Natural killer cell (primary cell): ENCODE results near the gene UBE2U. TPM values are rescaled to one million over a fixed set of nuclear protein-coding genes. Genes with fewer than 3 reads are reported as not detected.

ENCODE experiments used
- ATAC-seq, 3 donors: fragments of 150-1000 bp in 2 of 3; fragments of 200-7000 bp in 1 of 3; cut with Tn5 transposase; 1 replicate in 1 of 3; 2 replicates in 2 of 3; pipeline ENCODE4 v1.10.0; 2021; ENCODE audit warnings: mild to moderate bottlenecking in 2 of 3, moderate library complexity in 2 of 3
- DNase-seq, 2 donors: peaks; one replicate each; pipeline versions ENCODE4 v3.0.0 to v3.0.0-alpha.2; 2013 to 2021; ENCODE audit warnings: mixed read lengths in 1 of 2
- H3K27ac ChIP-seq: one replicate; pipeline ENCODE4 v1.5.1; 2013; ENCODE audit warnings: mild to moderate bottlenecking, low read length
- H3K27me3 ChIP-seq: one replicate; pipeline ENCODE4 v1.6.1; 2013; ENCODE audit warnings: low read length; ENCODE audit not compliant: control insufficient read depth, insufficient read depth
- H3K36me3 ChIP-seq: one replicate; pipeline ENCODE4 v1.6.1; 2013; ENCODE audit warnings: low read length; ENCODE audit not compliant: control insufficient read depth, insufficient read depth
- H3K4me1 ChIP-seq: one replicate; pipeline ENCODE4 v1.6.1; 2013; ENCODE audit warnings: low read length; ENCODE audit not compliant: control insufficient read depth, insufficient read depth
- H3K4me3 ChIP-seq: one replicate; pipeline ENCODE4 v1.5.1; 2013; ENCODE audit warnings: low read length
- H3K9me3 ChIP-seq: one replicate; pipeline ENCODE4 v1.6.1; 2013; ENCODE audit warnings: low read length; ENCODE audit not compliant: control insufficient read depth, insufficient read depth
- H3K27ac Mint-ChIP-seq, 2 donors: one replicate each; pipeline ENCODE4 v1.8.0; 2022; ENCODE audit warnings: mild to moderate bottlenecking in 2 of 2, mixed read lengths in 2 of 2, moderate library complexity in 1 of 2
- H3K27me3 Mint-ChIP-seq, 2 donors: one replicate each; pipeline ENCODE4 v1.8.0; 2022; ENCODE audit warnings: low read depth in 2 of 2, mixed read lengths in 2 of 2
- H3K36me3 Mint-ChIP-seq: one replicate; pipeline ENCODE4 v1.8.0; 2022; ENCODE audit warnings: mixed read lengths
- H3K4me1 Mint-ChIP-seq, 2 donors: one replicate each; pipeline ENCODE4 v1.8.0; 2022; ENCODE audit warnings: mixed read lengths in 2 of 2
- H3K4me3 Mint-ChIP-seq: one replicate; pipeline ENCODE4 v1.8.0; 2022; ENCODE audit warnings: mild to moderate bottlenecking, moderate library complexity, mixed read lengths
- H3K9me3 Mint-ChIP-seq, 2 donors: one replicate each; pipeline ENCODE4 v1.8.0; 2022; ENCODE audit warnings: mixed read lengths in 2 of 2
- WGBS: methylation state at CpG from one replicate; pipeline ENCODE4 v1.1.7; 2013; ENCODE audit warnings: missing lambda C conversion rate; ENCODE audit not compliant: insufficient coverage; 5-methylcytosine and 5-hydroxymethylcytosine counted together
- intact Hi-C: fragments of 100-400 bp; cut with micrococcal nuclease; formaldehyde crosslinking; loops from one replicate; pipeline ENCODE4 v1.14.2; 2022
- total RNA-seq, 4 donors: library from RNA; stranded (reverse); fragments of 120-200 nt in 1 of 4; gene quantifications; one replicate each; pipeline versions ENCODE4 v1.2.3 to v1.2.4, GENCODE V29; 2013 to 2022
- TF ChIP-seq, protein P1 (sequence below): fragments of 200-600 bp; IDR thresholded peaks from one replicate; pipeline ENCODE4 v1.8.0; 2022; ENCODE audit warnings: antibody characterized with exemption

UBE2U gene
- total RNA-seq, 3 donors from 2014 or later (not counting 1 experiment from before 2014, with no cell fraction given), result not detected

DNA sequence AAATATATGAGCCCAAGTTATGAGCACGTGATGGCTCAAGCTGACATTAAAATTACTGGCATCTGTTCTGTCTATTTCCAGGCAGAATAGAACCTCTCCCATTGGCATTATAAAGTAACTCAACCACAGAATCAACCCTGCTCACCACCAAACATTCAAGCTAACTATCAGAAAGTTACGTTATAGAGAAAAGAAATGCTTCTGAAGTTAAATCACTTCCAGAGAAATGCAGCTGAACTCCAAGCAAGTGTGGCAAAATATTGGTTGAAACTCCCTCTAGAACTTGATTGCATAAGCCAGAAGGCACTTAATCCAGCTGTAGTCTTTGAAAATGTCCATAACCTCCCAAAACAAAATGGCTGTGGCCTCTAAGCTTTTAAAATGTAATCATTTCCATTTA, 36.2 kb upstream of the UBE2U start:
- Histone ChIP-seq H3K27me3 (no peaks in the 10 kb centered on the region), H3K4me3 (no peak overlapping the region), H3K27ac (no peak overlapping the region), H3K36me3 (no peaks in the 10 kb centered on the region), H3K9me3 (no peaks in the 10 kb centered on the region), H3K4me1 (no peaks in the 10 kb centered on the region)
- no peak for ATAC-seq
- H3K4me1 Mint-ChIP-seq, result no peaks in the 10 kb centered on the region
- H3K4me3 Mint-ChIP-seq, result no peak overlapping the region
- no peaks in the 10 kb centered on the region for H3K9me3 Mint-ChIP-seq
- no peak for DNase-seq
- H3K36me3 Mint-ChIP-seq, result no peaks in the 10 kb centered on the region
- WGBS, result 67% methylated on average over 2 of the region's 2 CpGs
- intact Hi-C loops, result no loop called here
- TF ChIP-seq, protein P1, sequence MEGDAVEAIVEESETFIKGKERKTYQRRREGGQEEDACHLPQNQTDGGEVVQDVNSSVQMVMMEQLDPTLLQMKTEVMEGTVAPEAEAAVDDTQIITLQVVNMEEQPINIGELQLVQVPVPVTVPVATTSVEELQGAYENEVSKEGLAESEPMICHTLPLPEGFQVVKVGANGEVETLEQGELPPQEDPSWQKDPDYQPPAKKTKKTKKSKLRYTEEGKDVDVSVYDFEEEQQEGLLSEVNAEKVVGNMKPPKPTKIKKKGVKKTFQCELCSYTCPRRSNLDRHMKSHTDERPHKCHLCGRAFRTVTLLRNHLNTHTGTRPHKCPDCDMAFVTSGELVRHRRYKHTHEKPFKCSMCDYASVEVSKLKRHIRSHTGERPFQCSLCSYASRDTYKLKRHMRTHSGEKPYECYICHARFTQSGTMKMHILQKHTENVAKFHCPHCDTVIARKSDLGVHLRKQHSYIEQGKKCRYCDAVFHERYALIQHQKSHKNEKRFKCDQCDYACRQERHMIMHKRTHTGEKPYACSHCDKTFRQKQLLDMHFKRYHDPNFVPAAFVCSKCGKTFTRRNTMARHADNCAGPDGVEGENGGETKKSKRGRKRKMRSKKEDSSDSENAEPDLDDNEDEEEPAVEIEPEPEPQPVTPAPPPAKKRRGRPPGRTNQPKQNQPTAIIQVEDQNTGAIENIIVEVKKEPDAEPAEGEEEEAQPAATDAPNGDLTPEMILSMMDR, result no peak
- peaks cover 7 to 20% of the 10 kb centered on the region in 2 donors for H3K27me3 Mint-ChIP-seq
- no peak overlapping the region for H3K27ac Mint-ChIP-seq

DNA sequence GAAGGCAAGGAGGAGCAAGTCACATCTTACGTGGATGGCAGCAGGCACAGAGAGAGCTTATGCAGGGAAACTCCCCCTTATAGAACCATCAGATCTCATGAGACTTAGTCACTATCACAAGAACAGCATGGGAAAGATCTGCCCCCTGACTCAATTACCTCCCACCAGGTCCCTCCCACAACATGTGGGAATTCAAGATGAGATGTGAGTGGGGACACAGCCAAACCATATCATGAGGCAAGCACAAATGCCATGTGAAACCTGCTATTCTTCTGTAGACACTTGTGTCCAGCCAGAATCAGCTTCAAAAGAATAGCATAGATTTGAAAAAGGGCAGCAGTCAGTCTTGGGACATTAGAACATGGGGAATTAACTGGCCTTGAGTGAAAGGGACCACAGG, 32.2 kb upstream of the UBE2U start:
- no peaks in the 10 kb centered on the region for H3K9me3 ChIP-seq
- H3K27me3 Mint-ChIP-seq, result peaks cover 11 to 22% of the 10 kb centered on the region in 2 donors
- no peaks in the 10 kb centered on the region for H3K4me1 ChIP-seq
- H3K4me1 Mint-ChIP-seq, result no peaks in the 10 kb centered on the region
- H3K36me3 Mint-ChIP-seq, result no peaks in the 10 kb centered on the region
- H3K27ac ChIP-seq, result no peak overlapping the region
- intact Hi-C loops, result no loop called here
- no peak overlapping the region for H3K4me3 Mint-ChIP-seq
- ATAC-seq (no peak), DNase-seq (no peak)
- H3K36me3 ChIP-seq, result no peaks in the 10 kb centered on the region
- H3K9me3 Mint-ChIP-seq, result no peaks in the 10 kb centered on the region
- WGBS, result 81% methylated on average over 1 of the region's 1 CpG
- no peaks in the 10 kb centered on the region for H3K27me3 ChIP-seq
- TF ChIP-seq, protein P1, result no peak
- no peak overlapping the region for H3K27ac Mint-ChIP-seq
- H3K4me3 ChIP-seq, result no peak overlapping the region

DNA sequence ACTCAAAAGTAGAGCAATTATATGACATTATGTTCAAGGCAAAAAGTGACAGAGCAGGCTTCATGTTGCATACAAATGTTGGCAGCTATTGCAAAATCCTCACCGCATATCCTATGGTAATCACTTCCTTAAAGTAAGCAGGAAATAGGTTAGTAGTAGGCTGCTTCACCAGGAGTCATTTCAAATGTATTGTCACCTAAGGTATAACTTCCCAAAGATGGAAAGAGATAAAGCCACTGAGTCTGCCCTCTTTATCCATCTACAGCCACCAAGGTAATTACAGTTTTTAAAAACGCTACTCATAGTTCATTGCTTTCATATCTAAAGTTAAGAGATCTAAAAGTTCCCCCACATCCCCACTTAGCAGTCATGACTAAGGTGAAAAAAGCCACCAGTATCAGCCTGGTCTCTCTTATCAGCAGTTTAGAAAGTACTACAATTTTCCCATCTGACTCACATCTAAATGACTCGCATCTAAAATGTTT, 31.6 kb upstream of the UBE2U start:
- H3K4me3 ChIP-seq, result no peak overlapping the region
- Mint-ChIP-seq H3K36me3 (no peaks in the 10 kb centered on the region), H3K4me3 (no peak overlapping the region), H3K27ac (no peak overlapping the region), H3K9me3 (no peaks in the 10 kb centered on the region), H3K27me3 (peaks cover 14 to 22% of the 10 kb centered on the region in 2 donors), H3K4me1 (no peaks in the 10 kb centered on the region)
- DNase-seq, result no peak
- H3K9me3 ChIP-seq, result no peaks in the 10 kb centered on the region
- intact Hi-C loops, result no loop called here
- no peaks in the 10 kb centered on the region for H3K27me3 ChIP-seq
- 20% methylated on average over 3 of the region's 3 CpGs for WGBS
- no peak overlapping the region for H3K27ac ChIP-seq
- peak in 1 of 3 donors; percentile 60 for ATAC-seq
- TF ChIP-seq, protein P1, result no peak
- H3K36me3 ChIP-seq, result no peaks in the 10 kb centered on the region
- no peaks in the 10 kb centered on the region for H3K4me1 ChIP-seq

DNA sequence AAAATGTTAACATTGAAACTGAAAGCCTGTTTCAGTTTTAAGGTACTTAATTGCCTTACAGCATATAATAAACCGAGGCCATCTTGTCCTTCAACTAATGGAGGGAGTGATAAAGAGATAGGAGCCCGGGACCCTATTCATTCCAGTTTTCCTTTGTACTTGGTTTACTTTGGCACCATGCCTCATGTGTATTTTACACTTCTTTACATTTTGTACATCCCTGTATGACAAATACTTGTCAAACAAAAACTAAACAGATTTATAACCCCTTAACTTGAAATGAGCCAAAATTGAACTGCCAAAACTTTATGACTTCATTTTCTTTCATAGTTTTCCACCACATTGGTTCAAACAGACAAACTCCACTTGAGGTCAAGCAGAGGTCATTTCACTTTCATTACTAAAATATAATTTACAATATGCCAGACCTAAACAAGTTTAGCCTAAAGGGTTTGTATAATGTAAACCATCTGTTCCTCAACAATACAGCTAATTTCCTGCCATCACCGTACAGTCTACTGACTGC, 30.9 kb upstream of the UBE2U start:
- TF ChIP-seq, protein P1, result no peak
- intact Hi-C loops, result no loop called here
- no peak overlapping the region for H3K27ac ChIP-seq
- H3K4me3 ChIP-seq, result no peak overlapping the region
- no peaks in the 10 kb centered on the region for H3K27me3 ChIP-seq
- ATAC-seq (no peak), DNase-seq (no peak)
- no peaks in the 10 kb centered on the region for H3K9me3 Mint-ChIP-seq
- H3K36me3 ChIP-seq, result no peaks in the 10 kb centered on the region
- WGBS, result 67% methylated on average over 1 of the region's 3 CpGs
- peaks cover 14 to 22% of the 10 kb centered on the region in 2 donors for H3K27me3 Mint-ChIP-seq
- H3K4me3 Mint-ChIP-seq, result no peak overlapping the region
- H3K27ac Mint-ChIP-seq, result no peak overlapping the region
- no peaks in the 10 kb centered on the region for H3K9me3 ChIP-seq
- no peaks in the 10 kb centered on the region for H3K36me3 Mint-ChIP-seq
- no peaks in the 10 kb centered on the region for H3K4me1 Mint-ChIP-seq
- no peaks in the 10 kb centered on the region for H3K4me1 ChIP-seq
